Left lobe of liver (tissue), 2 donors: ENCODE results near the gene GRID1. TPM values are rescaled to one million over a fixed set of nuclear protein-coding genes. Genes with fewer than 3 reads are reported as not detected.

Experiments
- ATAC-seq: fragments of 200-7000 bp; cut with Tn5 transposase; one replicate; pipeline ENCODE4 v1.9.1; 2020; ENCODE audit warnings: mild to moderate bottlenecking, moderate library complexity
- DNase-seq: peaks from one replicate; pipeline ENCODE4 v3.0.0-alpha.2; 2020; ENCODE audit warnings: low spot score
- total RNA-seq: library from RNA; stranded (reverse); gene quantifications from one replicate; pipeline ENCODE4 v1.2.1, GENCODE V29; 2021
- donor health status: DM: no; HTN: no; CAD: no; lungs with moderate emphysema.
- donor health status: DM: no; HTN: yes; CAD: no.

The GRID1 gene
- 0.58 TPM for total RNA-seq

DNA sequence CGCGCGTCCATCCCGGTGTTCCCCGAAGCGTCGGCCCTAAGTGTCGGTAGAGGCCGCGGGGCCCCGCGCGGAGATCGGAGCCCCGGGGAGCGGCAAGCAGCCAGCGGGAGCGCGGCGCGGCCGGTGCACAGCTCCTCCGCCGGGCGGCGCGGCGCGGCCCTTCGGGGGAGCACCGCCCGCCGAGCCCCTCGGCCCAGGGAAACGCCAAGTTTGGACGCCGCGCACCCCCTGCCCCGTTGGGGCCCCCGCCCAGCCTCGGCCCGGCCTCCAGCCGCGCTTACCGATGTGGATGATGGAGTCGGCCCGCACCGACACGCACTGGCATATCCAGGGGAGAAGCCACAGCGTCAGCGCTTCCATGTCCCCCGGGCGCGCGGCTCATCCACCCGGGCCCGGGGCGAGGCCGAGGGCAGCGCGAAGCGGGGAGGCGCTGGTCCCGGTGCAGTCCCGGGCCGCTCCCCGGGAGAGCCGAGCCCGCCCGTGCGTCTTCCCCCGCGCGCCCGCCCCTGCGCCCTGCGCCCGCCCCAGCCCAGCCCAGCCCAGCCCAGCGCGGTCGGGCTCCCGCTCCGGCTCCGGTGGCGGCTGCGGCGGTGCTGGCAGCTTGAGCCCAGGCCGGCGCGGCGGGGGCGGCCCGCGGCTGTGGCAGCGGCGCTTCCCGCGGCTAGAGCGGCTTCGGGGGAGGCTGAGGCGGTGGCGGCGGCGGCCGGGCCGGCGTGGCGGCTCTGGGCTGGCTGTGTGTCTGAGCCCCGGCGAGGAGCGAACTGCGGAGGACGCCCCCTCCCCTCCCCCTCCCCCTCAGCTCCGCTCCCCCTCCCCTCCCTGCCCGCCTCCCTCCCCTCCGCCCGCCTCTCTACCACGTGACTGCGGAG, at the start of gene GRID1:
Gene GRID1 (minus strand): TSS at position 763 of the 869 bp plus-strand sequence.
- ATAC-seq (peak; percentile 69), DNase-seq (no peak)

DNA sequence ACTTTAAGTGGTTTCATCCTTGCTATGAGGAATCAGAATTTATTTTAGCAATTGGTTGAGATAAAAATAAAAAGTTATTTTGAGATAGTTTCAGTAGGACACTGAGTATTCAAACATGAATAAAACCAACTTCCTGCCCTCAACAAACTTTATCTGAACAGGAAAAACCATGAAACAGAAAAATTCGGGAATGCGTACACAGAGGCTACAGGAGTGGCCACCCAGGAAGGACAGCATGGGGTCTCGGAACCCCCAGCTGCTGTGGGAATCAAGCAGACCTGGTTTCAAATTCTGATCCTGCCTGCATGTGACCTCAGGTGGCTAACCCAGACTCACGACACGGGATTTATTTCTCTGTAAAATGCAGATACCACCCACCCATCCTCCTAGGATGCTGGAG, 49.0 kb upstream of the GRID1 start:
- no peak for ATAC-seq

DNA sequence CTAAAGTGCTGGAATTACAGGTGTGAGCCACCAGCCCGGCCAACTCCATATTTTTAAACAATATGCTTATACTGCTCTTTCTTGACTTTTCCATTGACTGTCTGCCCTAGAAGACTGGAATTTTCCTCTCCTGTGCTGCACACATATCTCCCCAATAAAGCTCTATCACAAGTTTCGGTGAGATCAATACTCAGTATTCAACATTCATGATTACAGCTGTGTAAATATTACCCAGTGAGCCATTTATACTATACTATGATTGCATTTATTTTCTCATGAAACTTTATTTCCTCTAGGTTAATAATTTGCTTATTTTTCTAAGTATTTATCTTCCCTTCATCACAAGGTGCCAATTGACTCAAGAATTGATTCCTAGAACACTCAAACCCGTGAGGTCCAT, 48.5 kb upstream of the GRID1 start:
- DNase-seq (no peak), ATAC-seq (no peak)

More for the DNA sequence above, 49.0 kb upstream of the GRID1 start:
- DNase-seq, result no peak

DNA sequence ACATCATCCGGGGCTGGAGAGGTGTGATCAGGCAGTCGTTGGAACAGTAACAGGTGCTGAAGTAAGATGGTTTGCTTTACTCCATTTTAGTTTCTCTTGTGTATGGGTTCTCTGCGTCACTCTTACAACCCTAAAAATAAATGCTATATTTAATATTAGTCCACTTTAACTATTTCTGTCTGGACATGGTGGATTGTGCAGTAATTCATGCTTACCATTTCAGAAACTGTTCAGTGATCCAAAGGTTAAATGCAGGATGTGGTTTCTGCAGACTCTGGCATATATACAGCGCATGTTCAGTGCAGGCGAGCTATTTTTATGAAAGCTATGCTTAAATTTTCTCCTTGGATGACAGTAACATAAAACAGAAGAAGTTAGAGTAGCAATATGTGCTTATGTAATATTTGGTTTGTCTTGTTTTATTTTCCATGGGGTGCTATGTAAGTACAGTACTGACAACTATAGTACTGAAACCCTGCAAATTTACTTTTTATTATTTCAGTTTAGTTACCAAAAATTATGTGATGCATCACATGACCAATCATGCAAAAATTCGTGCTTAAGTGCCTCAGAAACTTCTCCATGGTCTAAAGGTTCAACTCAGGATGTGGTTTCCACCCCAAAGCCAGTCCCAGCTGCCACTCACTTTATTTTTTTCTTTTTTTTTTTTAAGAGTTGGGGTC, 46.6 kb upstream of the GRID1 start:
- no peak for DNase-seq
- no peak for ATAC-seq

DNA sequence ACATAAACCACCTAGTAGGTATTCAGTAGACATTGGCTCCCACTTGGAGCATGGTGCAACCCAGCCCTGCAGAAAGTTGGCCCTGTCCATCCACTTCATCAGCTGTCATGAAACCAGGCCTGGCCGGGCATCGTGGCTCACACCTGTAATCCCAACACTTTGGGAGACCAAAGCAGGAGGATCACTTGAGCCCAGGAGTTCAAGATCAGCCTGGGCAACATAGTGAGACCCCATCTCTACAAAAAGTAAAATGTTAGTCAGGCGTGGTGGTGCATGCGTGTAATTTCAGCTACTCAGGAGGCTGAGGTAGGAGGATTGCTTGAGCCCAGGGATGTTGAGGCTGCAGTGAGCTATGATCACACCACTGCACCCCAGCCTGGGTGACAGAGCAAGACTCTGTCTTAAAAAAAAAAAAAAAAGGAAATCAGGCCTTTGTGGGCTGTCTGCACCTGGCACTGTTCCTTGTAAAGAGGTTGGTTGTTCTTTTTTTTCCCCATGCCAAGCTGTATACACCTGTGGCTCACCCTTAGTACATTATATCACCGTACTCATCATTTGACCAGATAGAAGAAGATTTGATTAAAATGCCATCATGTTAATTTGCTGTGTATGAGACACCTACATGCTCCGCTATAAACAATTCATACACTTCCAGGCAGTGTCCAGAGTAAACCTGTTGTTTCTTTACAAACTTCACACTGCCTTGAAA, 45.4 kb upstream of the GRID1 start:
- ATAC-seq (no peak), DNase-seq (no peak)

DNA sequence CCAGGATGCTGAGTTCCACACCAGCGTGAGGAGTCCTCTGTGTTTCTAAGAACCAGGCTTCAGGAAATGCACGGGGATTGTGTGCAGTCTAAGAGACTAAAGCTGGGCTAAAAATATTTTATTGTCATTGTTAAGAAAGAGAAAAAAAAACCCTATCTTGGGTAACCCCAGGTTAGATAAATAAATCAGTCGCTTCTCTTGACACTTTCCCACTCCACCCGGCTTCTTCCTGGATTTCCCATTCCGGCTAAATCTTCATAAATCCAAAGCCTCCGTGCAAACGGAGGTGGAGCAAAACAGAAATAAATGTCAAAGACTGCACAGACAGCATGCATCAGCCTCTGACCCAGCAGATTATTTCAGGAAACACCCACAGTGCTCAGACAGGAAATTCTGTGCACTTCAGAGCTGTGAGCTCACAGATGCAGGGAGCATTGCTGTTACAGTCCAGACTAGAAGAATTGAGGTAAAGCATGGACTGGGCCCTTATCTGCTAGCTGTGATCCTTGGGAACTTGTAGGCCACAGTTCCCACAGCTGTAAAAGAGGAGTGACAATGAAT, 44.8 kb upstream of the GRID1 start:
- DNase-seq (no peak), ATAC-seq (peak; percentile 81)

DNA sequence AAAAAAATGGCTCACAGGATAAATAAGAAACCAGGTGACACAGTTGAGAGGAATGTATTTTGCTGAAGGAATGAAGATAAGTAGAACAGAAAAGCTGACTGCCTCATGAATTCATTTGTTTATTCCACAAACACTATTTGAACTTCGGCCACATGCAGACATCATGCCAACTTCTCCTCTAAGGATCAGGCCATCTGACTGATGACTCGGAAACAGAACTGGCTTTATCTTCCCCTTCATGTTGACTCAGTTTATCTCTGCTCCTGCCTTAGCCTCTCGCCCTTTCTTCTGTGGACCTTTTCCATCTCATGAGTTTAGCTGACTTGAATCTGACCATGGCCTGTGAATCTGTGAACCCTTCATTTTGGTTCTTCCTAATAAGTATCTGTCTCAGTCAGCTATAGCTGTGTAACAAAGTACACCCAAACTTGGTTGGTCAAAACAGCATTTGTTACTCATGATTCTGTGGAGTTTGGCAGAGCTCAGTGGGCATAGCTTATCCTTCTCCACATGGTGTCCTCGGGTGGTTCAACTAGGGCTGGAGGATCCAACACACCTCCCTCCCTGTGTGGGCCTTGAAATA, 44.0 kb upstream of the GRID1 start:
- ATAC-seq (peak; percentile 48), DNase-seq (no peak)

DNA sequence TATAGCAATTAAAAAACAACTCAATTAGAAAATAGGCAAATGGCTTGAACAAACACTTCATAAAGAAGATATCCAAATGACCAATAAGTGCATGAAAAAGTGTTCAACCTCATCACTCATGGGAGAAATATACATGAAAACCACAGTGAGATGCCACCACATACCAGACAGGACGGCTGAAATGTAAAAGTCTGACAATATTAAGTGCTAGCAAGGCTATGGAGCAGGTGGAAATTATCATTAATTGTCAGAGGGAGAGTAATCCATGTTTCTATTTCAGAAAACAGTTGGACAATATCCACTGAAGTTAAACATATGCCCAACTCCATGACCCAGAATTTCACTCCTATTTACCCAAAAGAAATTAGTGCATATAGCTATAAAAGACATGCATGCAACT, 42.6 kb upstream of the GRID1 start:
- DNase-seq (no peak), ATAC-seq (no peak)

DNA sequence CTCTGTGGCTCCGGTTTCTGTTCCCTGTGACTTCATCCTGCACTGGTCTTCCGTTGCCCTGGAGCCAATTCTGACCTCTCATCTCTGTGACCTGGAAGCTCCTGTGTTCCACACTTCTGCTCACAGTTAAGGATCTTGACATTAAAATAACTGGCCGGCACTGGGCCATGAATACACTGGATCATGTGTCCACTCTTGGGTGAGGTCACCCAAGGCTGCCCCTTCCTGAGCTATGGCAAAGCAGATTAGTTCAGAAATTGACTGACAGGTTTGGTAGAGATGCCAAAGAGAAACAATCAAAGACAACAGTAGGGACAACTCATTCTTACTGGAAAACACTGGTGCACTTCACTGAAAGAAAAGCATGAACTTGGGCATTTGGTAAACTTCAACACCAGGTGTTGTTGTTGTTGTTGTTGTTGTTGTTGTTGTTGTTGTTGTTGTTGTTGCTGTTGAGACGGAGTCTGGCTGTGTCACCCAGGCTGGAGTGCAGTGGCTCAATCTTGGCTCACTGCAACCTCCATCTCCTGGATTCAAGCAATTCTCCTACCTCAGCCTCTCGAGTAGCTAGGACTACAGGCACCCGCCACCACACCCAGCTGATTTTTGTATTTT, 36.7 kb upstream of the GRID1 start:
- no peak for ATAC-seq
- DNase-seq, result no peak

DNA sequence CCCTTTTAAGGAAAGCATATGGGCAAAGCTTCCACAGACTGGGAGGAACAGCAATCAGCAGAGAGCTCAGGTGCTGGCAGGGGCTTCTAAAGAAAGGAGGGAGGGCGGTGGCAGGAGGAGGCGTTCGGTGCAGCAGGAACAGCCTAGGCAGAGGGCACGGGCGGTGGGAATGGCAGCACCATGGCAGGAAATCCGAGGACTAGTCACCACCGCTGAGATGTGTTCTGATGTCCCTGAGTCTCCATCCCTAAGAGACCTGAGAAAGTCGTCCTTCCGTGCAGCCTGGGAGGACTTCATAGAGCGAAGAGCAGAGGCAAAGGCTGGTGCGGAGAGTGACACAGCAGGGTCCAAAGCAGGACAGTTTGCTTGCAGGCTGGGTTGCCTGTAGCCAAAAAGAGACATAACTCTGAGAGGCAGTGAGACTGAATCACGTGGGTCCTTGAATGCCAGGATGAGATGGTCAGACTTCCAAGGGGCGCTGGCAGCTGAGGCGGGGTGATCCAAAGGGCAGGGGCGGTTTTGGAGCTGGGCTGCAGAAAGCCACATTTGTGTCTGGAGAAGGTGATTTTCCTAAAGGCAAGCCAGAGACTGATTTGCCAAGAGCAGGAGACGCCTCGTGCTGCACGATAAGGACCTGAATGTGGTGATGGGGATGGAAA, 35.8 kb upstream of the GRID1 start:
- ATAC-seq (no peak), DNase-seq (no peak)

DNA sequence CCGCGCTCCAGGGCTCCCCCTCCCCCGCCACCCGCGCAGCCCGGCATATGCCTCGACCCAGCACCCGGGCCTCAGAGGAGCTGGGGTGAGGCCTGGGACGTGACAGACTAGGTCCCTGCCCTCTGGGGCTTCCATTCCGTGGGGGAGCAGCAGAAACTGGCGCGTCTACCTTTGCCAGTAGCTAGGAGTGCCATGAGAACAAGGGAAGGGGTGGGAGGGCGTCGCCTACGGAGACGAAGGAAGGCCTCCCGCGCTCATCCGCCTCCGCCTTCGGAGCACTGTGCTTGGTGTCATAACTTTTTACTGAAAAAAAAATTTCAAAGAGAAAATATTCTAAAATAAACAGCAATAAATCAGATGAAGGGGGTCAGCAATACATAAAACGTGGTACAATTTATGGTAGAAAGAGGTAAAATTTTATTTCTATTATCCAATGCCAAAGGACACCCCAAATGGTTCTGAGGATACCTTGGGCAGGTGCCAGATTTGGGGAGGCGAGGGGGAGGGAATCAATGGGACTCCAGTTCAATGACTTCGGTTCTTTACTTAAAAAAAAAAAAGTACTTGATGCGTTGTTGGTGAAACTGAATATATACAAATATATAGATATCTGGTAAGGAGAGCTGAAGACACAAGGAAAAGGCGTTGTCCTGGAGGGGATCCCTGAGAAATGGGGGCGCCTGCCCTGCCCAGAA, 35.1 kb upstream of the GRID1 start:
- DNase-seq, result peak; percentile 54
- ATAC-seq, result peak; percentile 6

DNA sequence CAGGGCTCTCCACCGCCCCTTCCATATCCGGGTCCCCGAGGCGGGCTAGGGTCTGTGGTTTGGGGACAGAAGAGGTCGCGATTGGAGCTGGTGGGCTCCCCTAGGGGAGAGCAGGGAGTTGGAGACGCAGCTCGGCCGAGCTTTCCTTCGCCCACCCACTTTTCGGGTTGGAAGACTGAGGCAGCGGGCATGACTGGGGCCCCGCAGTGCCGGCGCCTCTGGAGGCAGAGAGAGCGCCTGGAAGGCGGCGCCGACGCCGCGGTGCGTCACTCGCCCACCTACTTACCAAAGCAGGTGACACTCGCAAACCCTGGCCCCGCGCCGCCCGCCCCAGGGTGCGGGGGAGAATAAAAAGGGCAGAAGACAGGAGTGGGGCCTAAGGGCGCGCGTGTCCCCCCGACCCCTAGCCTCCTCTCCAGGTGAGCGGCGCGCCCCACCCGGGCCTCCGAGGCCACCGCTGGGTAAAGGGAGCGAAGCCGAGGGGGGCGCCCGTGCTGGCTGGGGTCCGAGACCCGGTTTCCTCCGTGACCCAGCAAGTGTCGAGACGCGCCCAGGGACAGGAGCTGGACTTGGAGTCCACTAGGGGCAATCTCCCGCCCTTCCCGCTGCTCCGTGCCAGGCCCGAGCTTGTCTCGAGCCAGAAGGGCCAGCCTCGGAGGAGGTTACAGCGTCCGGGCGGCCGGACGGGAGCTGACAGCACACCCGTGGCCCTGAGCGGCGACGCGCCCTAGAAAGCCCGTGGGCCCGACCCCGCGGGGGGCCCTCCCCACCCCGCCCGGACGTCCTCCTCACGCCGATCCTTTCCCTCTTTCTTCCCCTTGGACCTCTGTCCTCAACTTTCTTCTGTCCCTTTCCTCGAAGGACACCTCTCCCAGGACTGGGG, 34.4 kb upstream of the GRID1 start:
- peak; percentile 78 for DNase-seq
- ATAC-seq, result peak; percentile 47

DNA sequence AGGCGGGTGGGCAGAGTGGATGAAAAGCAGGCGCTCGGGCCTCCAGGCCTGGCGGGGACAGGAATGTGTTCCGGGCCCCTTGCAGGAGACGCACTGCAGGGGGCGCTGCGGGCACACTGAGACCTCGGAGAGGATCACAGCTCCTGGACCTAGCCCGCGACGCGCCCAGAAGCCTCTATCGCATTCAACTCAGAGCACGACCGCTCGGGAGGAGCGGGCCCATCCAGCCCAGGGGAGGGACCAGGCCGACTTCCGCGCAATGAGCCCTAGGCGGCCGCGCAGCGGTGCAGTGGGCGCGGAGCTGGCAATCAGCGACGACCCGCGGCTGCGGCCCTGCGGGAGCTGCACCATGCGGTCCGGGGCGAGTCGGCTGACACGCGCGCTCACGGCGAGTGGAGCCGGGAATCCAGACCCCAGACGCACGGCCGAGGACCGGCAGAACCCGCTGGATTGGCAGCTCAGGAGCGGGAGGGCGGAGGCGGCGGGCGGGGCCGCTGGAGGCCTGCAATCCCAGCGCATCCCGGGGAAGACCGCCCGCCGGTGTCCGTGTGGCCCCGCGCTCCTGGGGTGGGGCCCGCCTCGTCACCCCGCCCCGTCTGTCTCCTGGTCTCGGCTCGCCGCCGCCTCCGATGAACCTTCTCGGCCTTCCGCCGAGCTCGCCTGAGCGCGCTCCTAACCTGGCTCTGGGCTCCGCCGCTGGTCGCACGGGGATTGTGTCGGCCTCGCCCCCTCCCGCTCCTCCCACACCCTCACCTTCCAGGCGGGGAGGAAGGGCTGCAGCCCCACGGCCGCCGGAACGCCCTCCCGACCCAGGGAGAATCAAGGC, 33.5 kb upstream of the GRID1 start:
- peak; percentile 97 for DNase-seq
- peak; percentile 86 for ATAC-seq

DNA sequence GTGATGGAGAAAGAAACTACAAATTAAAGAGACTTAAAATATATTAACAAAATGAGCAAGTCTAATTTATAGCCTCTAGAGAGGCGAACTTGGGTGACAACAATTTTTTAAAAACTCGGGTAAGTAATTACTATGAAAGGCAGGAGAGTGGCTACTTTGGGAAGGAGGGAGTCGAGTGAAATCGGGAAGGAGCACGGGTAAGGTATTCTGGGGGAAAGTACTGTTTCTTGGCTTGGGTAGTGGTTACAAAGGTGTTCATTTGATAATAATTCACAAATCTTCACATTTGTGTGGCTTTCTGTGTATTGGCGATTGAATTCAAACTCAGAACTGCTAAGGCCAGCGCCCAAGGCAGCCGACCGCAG, 32.9 kb upstream of the GRID1 start:
- DNase-seq, result no peak
- ATAC-seq, result no peak

DNA sequence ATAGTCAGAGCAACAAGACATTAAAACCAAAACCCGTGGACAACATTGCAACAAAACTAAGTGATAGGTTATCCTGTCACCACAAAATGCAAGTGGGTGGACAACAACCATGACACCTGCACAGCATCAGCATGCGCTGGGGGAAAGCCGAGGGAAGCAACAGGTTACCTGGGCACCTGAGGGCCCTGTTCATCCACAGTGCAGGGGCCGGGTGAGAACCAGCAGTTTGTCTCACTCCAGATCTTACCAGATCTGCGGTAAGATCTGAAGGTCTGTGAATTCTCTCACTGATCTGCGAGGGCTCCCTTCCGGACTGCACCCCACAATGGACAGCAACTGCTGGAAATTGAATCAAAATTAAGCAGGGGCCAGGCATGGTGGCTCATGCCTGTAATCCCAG, 30.5 kb upstream of the GRID1 start:
- no peak for DNase-seq
- ATAC-seq, result no peak

DNA sequence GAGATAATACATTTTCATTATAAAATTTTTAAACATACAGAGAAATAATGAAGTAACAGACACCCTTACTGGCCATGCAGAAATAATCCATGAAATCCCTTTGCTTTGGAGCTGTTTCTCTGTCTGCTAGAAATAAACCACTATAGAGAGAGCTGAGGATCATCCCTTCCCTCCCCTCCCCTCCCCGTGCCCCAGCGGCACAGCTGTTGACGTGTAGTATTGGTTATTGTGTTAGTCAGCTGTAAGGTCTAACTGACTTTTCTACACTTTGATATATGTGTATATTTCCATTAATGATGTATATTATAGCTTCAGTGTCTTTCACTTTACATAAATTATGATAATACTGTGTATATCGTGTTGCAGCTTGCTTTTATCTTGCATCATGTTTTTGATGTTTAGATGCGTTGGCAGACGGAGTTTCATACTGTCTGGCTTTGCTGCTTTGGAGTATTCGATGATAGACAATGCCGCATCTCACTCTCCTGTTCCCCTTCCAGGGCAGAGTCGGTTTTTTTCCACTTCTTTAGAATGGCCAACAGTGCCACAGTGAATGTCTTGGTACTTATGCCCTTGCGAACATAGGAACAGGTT, 27.4 kb upstream of the GRID1 start:
- DNase-seq (no peak), ATAC-seq (no peak)

DNA sequence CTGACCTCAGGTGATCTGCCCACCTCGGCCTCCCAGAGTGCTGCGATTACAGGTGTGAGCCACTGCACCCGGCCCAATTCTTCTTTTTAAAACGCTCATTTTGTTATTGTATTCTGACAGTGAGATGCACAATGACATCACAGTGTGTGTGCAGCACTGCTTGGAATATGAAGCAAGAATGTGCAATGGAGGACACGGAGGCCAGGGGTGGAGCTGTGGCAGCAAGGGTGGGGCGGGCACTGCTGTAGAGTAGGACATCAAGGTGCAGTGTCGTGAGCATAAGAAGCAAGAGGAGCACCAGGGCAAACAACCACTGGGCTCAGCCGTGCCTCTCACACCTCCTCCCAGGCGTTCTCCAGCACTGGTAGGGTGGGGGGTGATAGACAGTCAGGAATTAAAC, 26.8 kb upstream of the GRID1 start:
- DNase-seq (no peak), ATAC-seq (no peak)
